Measurements from ENCODE around the gene TMEM30B.

DNA sequence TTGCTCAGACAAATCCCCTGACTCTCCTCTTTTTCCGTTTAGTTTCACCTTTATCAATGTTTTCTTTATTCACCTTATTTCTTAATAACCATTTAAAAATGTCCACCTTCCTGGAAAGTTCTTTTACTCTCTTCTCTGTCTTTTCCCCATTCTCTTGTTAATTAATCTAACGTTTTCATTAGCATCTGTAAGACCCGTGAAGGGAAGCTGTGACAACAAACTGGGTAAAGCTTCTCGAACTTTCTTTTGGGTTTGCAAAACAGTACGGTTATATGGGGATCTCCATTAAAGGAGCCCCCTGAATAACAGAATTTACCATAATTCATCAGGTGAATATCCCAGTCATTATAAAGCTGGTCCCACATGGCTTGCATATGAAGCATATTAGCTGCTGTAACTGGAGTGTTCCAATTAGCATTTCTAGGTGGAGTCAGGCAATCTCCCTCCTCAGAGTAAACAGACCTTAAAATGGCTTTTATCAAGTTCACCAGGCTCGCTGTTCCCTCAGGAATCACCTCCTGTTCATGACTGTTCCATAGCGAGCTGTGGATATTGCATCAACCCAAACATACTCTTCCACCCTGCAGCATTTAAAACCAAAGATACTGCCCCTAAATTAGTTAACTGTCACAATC is 42.4 kb downstream of the TMEM30B start:
- TF ChIP-seq CTCF (IDR thresholded peaks at IDR 0.05; ENCODE audit: poor library complexity) (no peak), EZH2 (IDR thresholded peaks at IDR 0.05; ENCODE audit: borderline replicate concordance) (no peak), EZH2phosphoT487 (IDR thresholded peaks at IDR 0.05; ENCODE audit: low read depth, severe bottlenecking, unreplicated experiment) (no peak)

Measured in hepatocyte (in vitro differentiated cells).